GM04504 (cell line): ENCODE measurements around the gene KCNE4.
"Not testable (repeated sequence)": the region's sequence is repeated elsewhere in the genome, so short reads cannot be mapped to it uniquely, and the experiment has no call there.

Experiments
- DNase-seq: peaks from one replicate; pipeline ENCODE4 v3.0.0-alpha.2; 2012; ENCODE audit warnings: low read depth

Gene KCNE4

DNA sequence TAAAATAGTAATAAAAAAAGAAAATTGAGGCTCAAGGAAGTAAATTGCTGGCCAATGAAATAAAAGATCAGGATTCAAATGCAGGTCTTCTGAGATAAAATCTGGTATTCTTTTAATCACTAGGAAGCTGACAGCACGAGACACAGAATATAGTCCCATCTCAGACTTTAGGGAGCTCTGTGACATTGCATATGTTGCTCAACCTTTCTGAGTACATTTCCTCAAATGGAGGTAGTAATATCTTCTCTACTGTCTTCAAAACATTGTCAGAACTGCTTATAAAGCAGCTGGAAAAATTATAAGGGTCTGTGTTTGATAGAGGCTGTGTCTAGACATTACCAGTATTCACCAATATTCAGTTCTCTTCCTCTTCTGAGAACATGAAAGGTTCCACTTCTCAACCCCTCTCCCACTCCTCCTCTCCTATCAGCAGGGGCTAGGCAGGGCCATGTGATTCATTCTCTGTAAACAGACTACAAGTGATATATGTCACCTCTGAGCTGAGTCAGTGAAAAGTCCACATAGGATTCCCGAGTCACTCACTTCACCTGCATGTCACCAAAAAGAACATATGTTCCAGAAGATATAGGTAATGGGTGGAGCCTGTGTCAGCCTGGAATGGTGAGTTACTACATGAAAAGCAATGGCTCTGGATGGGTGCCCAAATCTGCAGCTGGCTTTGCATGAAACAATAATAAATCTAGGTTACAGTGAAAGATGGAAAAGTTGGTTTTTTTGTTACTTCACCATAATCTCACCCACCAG lies 7.1 kb downstream of the KCNE4 start:
- DNase-seq: no peak

DNA sequence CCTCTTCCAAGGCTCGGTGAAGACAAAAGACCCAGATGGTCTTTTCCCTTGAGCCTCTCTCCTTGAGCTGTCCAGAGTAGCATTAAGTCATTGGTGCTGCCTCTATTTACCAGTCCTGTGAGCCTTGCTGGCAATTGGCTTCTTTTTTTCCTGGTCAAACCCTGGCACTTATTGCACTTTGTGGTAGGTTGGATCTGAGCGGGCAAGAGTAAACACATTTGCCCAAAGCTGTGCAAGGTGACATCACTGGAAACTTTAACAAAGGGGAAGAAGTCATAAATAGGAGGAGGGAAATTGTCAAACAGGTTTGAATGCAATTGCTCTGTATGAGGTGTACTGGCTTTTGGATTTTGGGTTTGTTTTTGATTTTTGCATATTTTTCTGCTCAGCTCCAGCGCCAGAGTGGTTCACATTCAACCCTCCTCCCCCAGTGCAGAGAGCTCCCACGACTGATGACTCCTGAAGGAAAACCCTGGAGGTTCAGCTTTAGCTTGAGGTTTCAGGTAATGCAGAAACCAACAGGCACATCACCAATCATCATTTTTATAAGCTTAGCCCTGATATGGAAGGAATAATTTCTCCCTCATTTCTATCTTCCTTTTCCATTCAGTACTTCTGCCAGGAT lies 8.3 kb downstream of the KCNE4 start:
- no peak for DNase-seq

- DNase-seq: no peak
These were observed 10.4 kb downstream of the KCNE4 start for GRCh38 chr2:223062396-223062795.

GRCh38 chr2:223065107-223065506 lies 13.1 kb downstream of the KCNE4 start:
- no peak for DNase-seq

DNA sequence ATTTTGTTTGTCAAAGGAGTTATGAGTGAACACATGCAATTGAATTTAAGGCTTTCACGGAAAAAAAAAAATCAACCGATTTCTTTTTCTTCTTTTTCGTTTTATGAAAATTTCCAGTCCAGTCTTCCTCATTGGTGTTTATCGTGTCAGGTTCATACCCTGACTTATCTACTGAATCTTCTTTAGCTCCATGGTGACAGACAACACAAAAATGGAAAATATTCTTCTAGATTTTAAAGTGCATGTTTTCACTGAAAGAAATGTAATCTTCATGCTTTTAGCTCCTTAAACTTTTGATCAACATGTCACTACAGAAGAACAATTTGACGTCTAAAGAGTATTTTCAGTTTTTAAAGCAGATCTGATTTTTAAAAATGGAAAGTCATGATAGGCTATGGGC lies 14.7 kb downstream of the KCNE4 start:
- no peak for DNase-seq

GRCh38 chr2:223068071-223068470 lies 16.1 kb downstream of the KCNE4 start:
- no peak for DNase-seq

DNA sequence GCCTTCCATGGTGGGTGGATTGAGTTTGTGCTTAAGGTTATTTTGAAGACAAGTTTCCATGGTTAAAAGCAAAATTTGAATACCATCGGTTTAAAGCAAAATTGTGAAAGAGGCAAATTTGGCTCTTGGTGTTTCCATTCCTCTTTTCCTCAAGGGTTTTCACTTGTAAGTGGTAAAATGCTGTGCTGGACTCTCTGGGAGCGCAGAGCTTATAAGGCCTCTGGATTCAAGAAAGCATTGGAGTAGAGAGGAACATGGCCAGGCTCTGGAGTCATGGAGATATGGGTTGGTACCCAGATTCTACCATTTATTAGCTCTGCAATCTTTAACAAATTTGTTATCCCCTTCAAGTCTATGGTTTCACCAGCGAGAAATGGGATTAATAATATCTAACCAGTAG lies 17.5 kb downstream of the KCNE4 start:
- DNase-seq: no peak

DNA sequence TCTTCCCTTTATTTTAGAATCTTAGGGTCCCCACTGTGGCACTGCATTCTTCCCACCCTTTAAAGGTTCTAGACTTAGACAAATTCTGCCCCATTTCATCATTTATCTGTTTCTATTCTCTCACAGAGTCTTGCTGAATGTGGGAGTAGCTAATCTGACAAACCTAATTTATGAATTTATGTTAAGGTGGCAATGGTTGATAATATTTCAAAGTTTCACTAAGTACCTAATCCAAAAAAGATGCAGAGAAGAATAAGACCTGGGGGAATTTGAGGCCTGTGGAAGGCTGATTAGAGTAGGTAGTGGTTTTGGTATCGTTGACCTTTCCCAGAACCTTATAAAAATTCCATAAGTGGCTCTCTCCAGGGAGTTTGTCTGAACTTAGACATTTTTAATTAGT lies 18.0 kb downstream of the KCNE4 start:
- DNase-seq: no peak

- no peak for DNase-seq
These were observed 19.1 kb downstream of the KCNE4 start for GRCh38 chr2:223071139-223071538.

GRCh38 chr2:223072826-223073225 lies 20.8 kb downstream of the KCNE4 start:
- no peak for DNase-seq

- DNase-seq: no peak
These were observed 23.6 kb downstream of the KCNE4 start for GRCh38 chr2:223075301-223076270.

DNA sequence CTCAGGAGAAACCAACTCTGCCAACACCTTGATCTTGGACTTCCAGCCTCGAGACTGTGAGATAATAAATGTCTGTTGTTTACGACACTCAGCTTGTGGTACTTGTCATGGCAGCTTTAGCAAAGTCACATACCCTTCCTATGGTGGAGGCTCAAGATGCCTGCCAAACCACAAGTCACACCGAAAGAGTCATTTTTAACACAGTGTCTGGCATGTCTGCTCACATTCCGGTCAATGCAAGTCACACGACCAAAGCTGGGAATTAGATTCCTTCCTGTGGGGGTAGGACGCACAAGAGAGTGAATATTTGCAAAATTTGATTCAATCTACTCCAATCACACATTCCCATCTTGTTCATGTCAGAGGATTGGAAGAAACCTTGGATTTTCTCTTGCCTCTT lies 24.6 kb downstream of the KCNE4 start:
- DNase-seq: peak; percentile 65

GRCh38 chr2:223078482-223078881 lies 26.5 kb downstream of the KCNE4 start:
- DNase-seq: no peak

- DNase-seq: no peak
These were observed 27.4 kb downstream of the KCNE4 start for GRCh38 chr2:223079378-223079777.

GRCh38 chr2:223079925-223080324 lies 27.9 kb downstream of the KCNE4 start:
- no peak for DNase-seq

- not testable (repeated sequence) for DNase-seq
These were observed 28.9 kb downstream of the KCNE4 start for GRCh38 chr2:223080790-223081360.

GRCh38 chr2:223081789-223082188 lies 29.8 kb downstream of the KCNE4 start:
- DNase-seq: no peak

DNA sequence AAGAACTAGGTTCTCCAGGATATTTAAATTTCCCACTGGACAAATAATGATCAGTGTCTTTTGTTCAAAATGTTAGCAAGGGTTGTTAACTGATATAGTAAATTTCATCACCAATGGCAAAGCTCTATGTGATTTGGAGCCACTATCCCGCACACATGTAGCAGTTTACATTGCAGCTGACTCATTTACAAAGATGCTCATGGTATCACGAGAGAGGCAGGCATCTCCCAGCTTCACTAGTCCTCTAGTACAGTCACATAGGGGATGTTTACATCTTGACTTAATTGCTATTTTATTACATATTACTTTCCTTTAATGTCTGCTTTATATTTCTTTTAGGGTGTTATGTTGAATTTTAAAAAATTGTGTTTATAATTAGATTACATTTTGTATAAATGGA lies 30.7 kb downstream of the KCNE4 start:
- no peak for DNase-seq

DNA sequence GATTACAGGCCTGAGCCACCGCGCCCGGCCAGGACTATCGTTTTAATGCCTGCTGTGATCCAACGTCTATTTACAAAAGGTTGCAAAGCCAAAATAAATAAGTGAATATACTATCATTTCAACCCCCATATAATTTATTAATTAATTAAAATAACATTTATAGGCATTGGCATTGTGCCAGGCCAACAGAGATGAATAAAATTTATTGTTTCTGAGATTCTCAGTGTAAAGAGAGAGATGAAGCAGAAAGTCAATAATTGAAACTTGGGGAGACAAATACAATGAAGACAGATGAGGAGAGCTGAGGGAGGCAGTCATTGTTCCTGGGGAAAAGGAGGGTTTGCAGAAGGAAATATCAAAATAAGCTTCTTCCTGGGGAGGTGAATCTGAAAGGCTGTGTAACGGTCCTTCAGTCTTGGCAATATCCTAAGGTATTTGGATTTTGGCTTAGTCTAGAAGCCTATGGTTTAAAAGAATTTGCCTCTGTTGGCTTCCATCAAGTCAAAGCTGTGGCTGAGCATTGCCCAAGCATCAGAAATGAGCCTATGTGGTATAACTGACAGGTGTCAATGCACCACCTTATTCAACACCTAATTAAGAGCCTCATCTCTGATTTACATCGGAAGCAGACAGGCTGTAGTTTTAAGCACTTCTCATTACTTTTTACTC lies 31.5 kb downstream of the KCNE4 start:
- no peak for DNase-seq

DNA sequence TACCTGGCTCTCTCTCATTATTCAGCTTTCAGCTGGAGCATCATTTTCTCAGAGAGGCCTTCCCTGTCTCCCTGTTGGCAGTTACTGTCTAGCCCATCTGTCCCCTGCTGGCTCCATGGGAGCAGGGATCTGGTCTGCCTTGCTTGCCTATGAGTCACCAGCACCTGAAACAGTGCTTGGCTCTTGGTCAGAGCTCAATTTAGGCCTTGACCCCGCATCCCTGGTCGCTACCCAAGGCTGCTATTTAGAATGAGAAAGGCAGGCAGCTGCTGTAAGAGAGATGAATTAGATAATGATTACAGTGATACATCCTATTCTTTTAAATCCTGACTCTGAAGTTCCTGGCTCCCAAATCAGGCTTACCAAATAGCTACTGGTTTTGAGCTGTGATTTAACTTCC lies 32.9 kb downstream of the KCNE4 start:
- DNase-seq: no peak

DNA sequence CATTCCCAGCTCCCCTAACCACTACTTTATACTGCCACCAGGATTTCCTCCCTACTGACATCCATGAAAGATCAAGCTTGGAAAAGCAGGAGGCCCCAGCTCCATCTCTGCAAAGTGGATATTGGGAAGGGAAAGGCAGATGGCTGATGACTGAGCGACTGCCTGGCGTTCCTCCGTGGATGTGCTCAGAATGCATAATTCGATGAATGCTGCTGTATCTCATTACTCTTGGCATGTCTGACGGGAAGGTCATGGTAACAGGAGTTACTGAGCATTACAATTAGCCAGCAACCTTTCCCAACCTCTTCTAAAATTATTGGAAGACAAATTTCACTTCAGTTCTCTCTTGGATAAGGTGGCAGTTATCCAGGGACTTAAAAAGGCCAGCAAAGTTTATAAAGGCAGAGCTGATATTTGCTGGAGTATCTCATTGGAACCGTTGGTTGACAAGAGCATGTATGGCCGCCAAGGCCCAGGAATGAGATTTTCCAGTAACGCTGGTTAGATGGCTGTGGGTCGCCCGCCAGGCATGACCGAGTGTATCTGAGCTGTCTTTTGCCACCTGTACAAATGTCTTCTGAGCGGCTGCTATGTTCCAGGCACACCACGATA lies 34.5 kb downstream of the KCNE4 start:
- no peak for DNase-seq
